Skeletal muscle tissue (tissue), 4 donors: Measurements from ENCODE around the gene AKT2. TPM values are rescaled to one million over a fixed set of nuclear protein-coding genes. Genes with fewer than 3 reads are reported as not detected.

ENCODE experiments used
- H3K27ac ChIP-seq: one replicate; pipeline ENCODE4 v1.7.0; 2013; ENCODE audit warnings: mild to moderate bottlenecking, low read depth, low read length, inconsistent platforms
- H3K27me3 ChIP-seq, 3 donors: one replicate each; pipeline ENCODE4 v1.7.0; 2013; ENCODE audit warnings: low read length in 3 of 3; ENCODE audit not compliant: control insufficient read depth in 3 of 3, insufficient read depth in 3 of 3
- H3K36me3 ChIP-seq, 3 donors: one replicate each; pipeline ENCODE4 v1.7.0; 2013; ENCODE audit warnings: low read length in 3 of 3; ENCODE audit not compliant: control insufficient read depth in 3 of 3, insufficient read depth in 3 of 3
- H3K4me1 ChIP-seq, 3 donors: one replicate each; pipeline ENCODE4 v1.7.0; 2013; ENCODE audit warnings: low read length in 3 of 3, mild to moderate bottlenecking in 3 of 3; ENCODE audit not compliant: control insufficient read depth in 3 of 3, insufficient read depth in 3 of 3
- H3K4me3 ChIP-seq, 3 donors: one replicate each; pipeline ENCODE4 v1.7.0; 2013; ENCODE audit warnings: low read length in 3 of 3
- H3K9ac ChIP-seq, 3 donors: one replicate each; pipeline ENCODE4 v1.7.0; 2013; ENCODE audit warnings: low read length in 3 of 3, mild to moderate bottlenecking in 3 of 3, moderate library complexity in 2 of 3, low read depth in 1 of 3
- H3K9me3 ChIP-seq, 3 donors: one replicate each; pipeline ENCODE4 v1.7.0; 2013; ENCODE audit warnings: low read length in 3 of 3; ENCODE audit not compliant: control insufficient read depth in 3 of 3
- total RNA-seq: library from RNA; depleted of rRNA; stranded (reverse); fragments of >200 nt; gene quantifications from one replicate; pipeline ENCODE4 v1.2.3, GENCODE V29; 2014
- donor health status: Osteomylitis.

Gene AKT2
- total RNA-seq, 1 donor from 2014 or later = 91.3 TPM

- Histone ChIP-seq H3K27me3 (no peaks in the 10 kb centered on the region), H3K9ac (peak overlapping the region; percentile 40 to 96 (median 65)), H3K36me3 (peaks cover 3 to 4% (median 4%) of the 10 kb centered on the region in 3 donors), H3K4me3 (no peak overlapping the region), H3K4me1 (peaks cover 69 to 79% (median 78%) of the 10 kb centered on the region in 3 donors), H3K9me3 (no peaks in the 10 kb centered on the region), H3K27ac (no peak overlapping the region)
Observed at GRCh38 chr19:40277356-40278059, 7.6 kb downstream of the AKT2 start.

GRCh38 chr19:40274585-40275544, 10.3 kb downstream of the AKT2 start:
- Histone ChIP-seq H3K27ac (no peak overlapping the region), H3K9ac (peak overlapping the region in 2 of 3 donors; percentile 33 to 73), H3K36me3 (peaks cover 5 to 14% (median 13%) of the 10 kb centered on the region in 3 donors), H3K9me3 (no peaks in the 10 kb centered on the region), H3K4me3 (no peak overlapping the region), H3K4me1 (peaks cover 53 to 68% (median 63%) of the 10 kb centered on the region in 3 donors), H3K27me3 (no peaks in the 10 kb centered on the region)

- H3K9ac ChIP-seq = peak overlapping the region; percentile 44 to 73 (median 58)
- H3K36me3 ChIP-seq = peaks cover 5 to 16% (median 15%) of the 10 kb centered on the region in 3 donors
- peak overlapping the region in 1 of 3 donors; percentile 58 for H3K4me3 ChIP-seq
- H3K27me3 ChIP-seq = no peaks in the 10 kb centered on the region
- H3K9me3 ChIP-seq = no peaks in the 10 kb centered on the region
- H3K27ac ChIP-seq = peak overlapping the region; percentile 30
- peaks cover 44 to 60% (median 52%) of the 10 kb centered on the region in 3 donors for H3K4me1 ChIP-seq
Observed at GRCh38 chr19:40273469-40274360, 11.4 kb downstream of the AKT2 start.

- Histone ChIP-seq H3K27ac (no peak overlapping the region), H3K36me3 (peaks cover 5 to 16% (median 15%) of the 10 kb centered on the region in 3 donors), H3K4me3 (no peak overlapping the region), H3K27me3 (no peaks in the 10 kb centered on the region), H3K9ac (no peak overlapping the region), H3K9me3 (no peaks in the 10 kb centered on the region), H3K4me1 (peaks cover 50 to 60% (median 52%) of the 10 kb centered on the region in 3 donors)
Observed at GRCh38 chr19:40272261-40272660, 12.9 kb downstream of the AKT2 start.

- peaks cover 54 to 63% (median 55%) of the 10 kb centered on the region in 3 donors for H3K4me1 ChIP-seq
Observed at GRCh38 chr19:40271706-40272105, 13.4 kb downstream of the AKT2 start.

GRCh38 chr19:40270362-40271089, 14.6 kb downstream of the AKT2 start:
- H3K9me3 ChIP-seq = no peaks in the 10 kb centered on the region
- no peak overlapping the region for H3K9ac ChIP-seq
- H3K27ac ChIP-seq = no peak overlapping the region
- no peaks in the 10 kb centered on the region for H3K27me3 ChIP-seq
- H3K4me1 ChIP-seq = peaks cover 65 to 75% (median 65%) of the 10 kb centered on the region in 3 donors
- no peak overlapping the region for H3K4me3 ChIP-seq
- H3K36me3 ChIP-seq = peaks cover 5 to 16% (median 15%) of the 10 kb centered on the region in 3 donors

More at GRCh38 chr19:40271706-40272105, 13.4 kb downstream of the AKT2 start:
- H3K9ac ChIP-seq = no peak overlapping the region
- peaks cover 5 to 16% (median 15%) of the 10 kb centered on the region in 3 donors for H3K36me3 ChIP-seq
- H3K4me3 ChIP-seq = no peak overlapping the region
- H3K27ac ChIP-seq = no peak overlapping the region
- H3K27me3 ChIP-seq = no peaks in the 10 kb centered on the region
- no peaks in the 10 kb centered on the region for H3K9me3 ChIP-seq

- Histone ChIP-seq H3K27me3 (no peaks in the 10 kb centered on the region), H3K4me1 (peaks cover 66 to 75% (median 67%) of the 10 kb centered on the region in 3 donors), H3K4me3 (no peak overlapping the region), H3K27ac (no peak overlapping the region), H3K9me3 (no peaks in the 10 kb centered on the region), H3K9ac (no peak overlapping the region), H3K36me3 (peaks cover 11 to 22% (median 16%) of the 10 kb centered on the region in 3 donors)
Observed at GRCh38 chr19:40269216-40269940, 15.8 kb downstream of the AKT2 start.

- H3K9me3 ChIP-seq = no peaks in the 10 kb centered on the region
- no peaks in the 10 kb centered on the region for H3K27me3 ChIP-seq
- peaks cover 70 to 81% (median 72%) of the 10 kb centered on the region in 3 donors for H3K4me1 ChIP-seq
- H3K9ac ChIP-seq = peak overlapping the region in 1 of 3 donors; percentile 69
- peaks cover 27 to 38% (median 29%) of the 10 kb centered on the region in 3 donors for H3K36me3 ChIP-seq
- H3K27ac ChIP-seq = peak overlapping the region; percentile 91
- H3K4me3 ChIP-seq = no peak overlapping the region
Observed at GRCh38 chr19:40267601-40267997, 17.5 kb downstream of the AKT2 start.
